GM12878 (cell line): Measurements from ENCODE around the gene ATXN1. TPM values are rescaled to one million over a fixed set of nuclear protein-coding genes. Genes with fewer than 3 reads are reported as not detected.

Experiments used
- BHLHE40 ChIP-seq, 2 experiments: fragments of 450-650 bp in 1 of 2; IDR thresholded peaks; 2 replicates each; pipeline ENCODE4 v1.6.1; 2011 to 2017; ENCODE audit warnings: low read depth in 2 of 2, borderline replicate concordance in 1 of 2, improper control_type of control experiment in 1 of 2, low read length in 1 of 2, mild to moderate bottlenecking in 1 of 2
- CEBPZ ChIP-seq: fragments of 150-350 bp; IDR thresholded peaks from 2 replicates; pipeline ENCODE4 v1.6.1; 2016; ENCODE audit warnings: low read depth, low read length
- CUX1 ChIP-seq: IDR thresholded peaks from 2 replicates; pipeline ENCODE4 v1.6.1; 2012; ENCODE audit warnings: improper control_type of control experiment, low read depth, low read length; ENCODE audit not compliant: insufficient replicate concordance
- E2F4 ChIP-seq: IDR thresholded peaks from 2 replicates; pipeline ENCODE4 v1.6.1; 2012; ENCODE audit warnings: low read depth, low read length, improper control_type of control experiment
- KDM1A ChIP-seq: fragments of 200-600 bp; sonication (generic); IDR thresholded peaks from 2 replicates; pipeline ENCODE4 v1.6.1; 2016; ENCODE audit warnings: borderline replicate concordance
- MEF2B ChIP-seq: fragments of 450-650 bp; IDR thresholded peaks from 2 replicates; pipeline ENCODE4 v1.6.1; 2018; ENCODE audit warnings: mild to moderate bottlenecking, moderate library complexity; ENCODE audit not compliant: partially characterized antibody, poor library complexity, severe bottlenecking
- MYC ChIP-seq: IDR thresholded peaks from 2 replicates; pipeline ENCODE4 v1.6.1; 2011; ENCODE audit warnings: mild to moderate bottlenecking, low read length, moderate library complexity, inconsistent platforms; ENCODE audit not compliant: insufficient read depth, insufficient replicate concordance, insufficient read length, severe bottlenecking
- POLR2A ChIP-seq: IDR thresholded peaks from 2 replicates; pipeline ENCODE4 v1.6.1; 2011; ENCODE audit warnings: low read depth, mild to moderate bottlenecking, low read length
- RB1 ChIP-seq: fragments of 450-650 bp; formaldehyde crosslinking; IDR thresholded peaks from 2 replicates; pipeline ENCODE4 v1.6.1; 2017; ENCODE audit warnings: mild to moderate bottlenecking, borderline replicate concordance
- RUNX3 ChIP-seq: IDR thresholded peaks from 2 replicates; pipeline ENCODE4 v1.6.1; 2012; ENCODE audit warnings: low read length, inconsistent platforms
- TBL1XR1 ChIP-seq: IDR thresholded peaks from 2 replicates; pipeline ENCODE4 v1.6.1; 2012; ENCODE audit warnings: low read depth, low read length, improper control_type of control experiment
- ZBTB40 ChIP-seq: fragments of 450-650 bp; IDR thresholded peaks from 2 replicates; pipeline ENCODE4 v1.6.1; 2016; ENCODE audit warnings: mild to moderate bottlenecking, moderate library complexity, borderline replicate concordance
- ZNF207 ChIP-seq: fragments of 450-650 bp; IDR thresholded peaks from 2 replicates; pipeline ENCODE4 v1.6.1; 2014; ENCODE audit warnings: antibody characterized with exemption, mild to moderate bottlenecking, borderline replicate concordance
- ZNF384 ChIP-seq: IDR thresholded peaks from 2 replicates; pipeline ENCODE4 v1.6.1; 2012; ENCODE audit warnings: low read depth, mild to moderate bottlenecking, low read length, improper control_type of control experiment, borderline replicate concordance
- polyA plus RNA-seq, 11 experiments: library from polyadenylated mRNA; depleted of rRNA in 4 of 11; unstranded in 6 of 11; stranded (reverse) in 5 of 11; fragments of >200 nt; fragmentation: Nextera tagmentation in 4 of 11; fragmentation: Illumina TruSeq in 1 of 11; extraction: Ambion mirVana in 4 of 11; extraction: Trizol in 1 of 11; gene quantifications; 1 replicate in 1 of 11; 2 replicates in 10 of 11; pipeline versions ENCODE4 v1.2.1 to v1.2.3, GENCODE V29; 2011 to 2016; ENCODE audit warnings: inconsistent platforms in 2 of 11, missing spikeins in 2 of 11, low read depth in 1 of 11
- total RNA-seq, 4 experiments: library from RNA; depleted of rRNA in 3 of 4; stranded (reverse); fragments of >200 nt in 3 of 4; fragmentation: Illumina TruSeq in 1 of 4; extraction: Trizol in 1 of 4; gene quantifications; 2 replicates each; pipeline versions ENCODE4 v1.2.1 to v1.2.3, GENCODE V29; 2013 to 2021

Gene ATXN1
- total and polyA plus RNA-seq, 10 of the 15 experiments (the other 5 are each of a cell fraction or from before 2014, with no cell fraction given) = 12.2 to 51.2 (median 20.5) TPM

- TF ChIP-seq CEBPZ (no peak), RB1 (no peak), TBL1XR1 (no peak), BHLHE40 (IDR thresholded peaks at IDR 0.05; ENCODE audit: borderline replicate concordance in 1 of 2, low read depth in 2 of 2, low read length in 1 of 2) (no peak), ZNF384 (no peak), RUNX3 (no peak), KDM1A (no peak), POLR2A (no peak), E2F4 (no peak), CUX1 (no peak), MEF2B (no peak), ZNF207 (no peak), ZBTB40 (no peak), MYC (no peak)
Observed at GRCh38 chr6:16331384-16332174, 429.7 kb downstream of the ATXN1 start (continued).
